NT2/D1 (cell line): ENCODE results near the gene NFKBIE.

Experiments used
- DNase-seq: peaks from one replicate; pipeline ENCODE4 v3.0.0-alpha.2; 2011; ENCODE audit warnings: low read depth, low spot score
- H3K27me3 ChIP-seq: 2 replicates; pipeline ENCODE4 v1.6.0; 2011; ENCODE audit warnings: mild to moderate bottlenecking; ENCODE audit not compliant: insufficient read length, insufficient read depth
- H3K36me3 ChIP-seq: 2 replicates; pipeline ENCODE4 v1.6.1; 2011; ENCODE audit warnings: mild to moderate bottlenecking, low read length, mixed read lengths; ENCODE audit not compliant: insufficient read depth, insufficient read length
- H3K4me1 ChIP-seq: 2 replicates; pipeline ENCODE4 v1.5.1; 2011; ENCODE audit not compliant: insufficient read depth, insufficient read length
- H3K4me3 ChIP-seq: 2 replicates; pipeline ENCODE4 v1.5.1; 2011; ENCODE audit warnings: low read depth; ENCODE audit not compliant: insufficient read length
- H3K9ac ChIP-seq: 2 replicates; pipeline ENCODE4 v1.6.0; 2011; ENCODE audit warnings: low read depth; ENCODE audit not compliant: insufficient read length
- H3K9me3 ChIP-seq: 2 replicates; pipeline ENCODE4 v1.5.1; 2011; ENCODE audit warnings: mild to moderate bottlenecking, low read length; ENCODE audit not compliant: insufficient read depth
- SUZ12 ChIP-seq: IDR thresholded peaks from 2 replicates; pipeline ENCODE4 v1.6.1; 2011; ENCODE audit not compliant: insufficient read length, insufficient read depth; ENCODE audit errors: extremely low read depth
- YY1 ChIP-seq: IDR thresholded peaks from 2 replicates; pipeline ENCODE4 v1.6.1; 2011; ENCODE audit not compliant: insufficient read length, insufficient read depth
- ZNF274 ChIP-seq: IDR thresholded peaks from 2 replicates; pipeline ENCODE4 v1.6.1; 2011; ENCODE audit warnings: mild to moderate bottlenecking, low read depth, low read length

Gene NFKBIE

GRCh38 chr6:44222486-44223318 lies 42.6 kb downstream of the NFKBIE start:
- H3K9me3 ChIP-seq: no peaks in the 10 kb centered on the region
- peaks cover 26% of the 10 kb centered on the region for H3K4me1 ChIP-seq
- no peak for DNase-seq
- no peak for TF ChIP-seq YY1
- no peak for TF ChIP-seq SUZ12
- TF ChIP-seq ZNF274: no peak
- H3K4me3 ChIP-seq: peak overlapping the region; percentile 39
- H3K27me3 ChIP-seq: peaks cover 7% of the 10 kb centered on the region
- peaks cover 4% of the 10 kb centered on the region for H3K36me3 ChIP-seq
- H3K9ac ChIP-seq: peak overlapping the region; percentile 74

GRCh38 chr6:44221961-44222335 lies 43.4 kb downstream of the NFKBIE start:
- Histone ChIP-seq H3K4me3 (no peak overlapping the region), H3K4me1 (peaks cover 25% of the 10 kb centered on the region), H3K36me3 (peaks cover 4% of the 10 kb centered on the region), H3K9me3 (no peaks in the 10 kb centered on the region), H3K9ac (peak overlapping the region; percentile 50), H3K27me3 (peaks cover 7% of the 10 kb centered on the region)
- DNase-seq: no peak
- TF ChIP-seq ZNF274: no peak
- TF ChIP-seq SUZ12: no peak
- TF ChIP-seq YY1: no peak

DNA sequence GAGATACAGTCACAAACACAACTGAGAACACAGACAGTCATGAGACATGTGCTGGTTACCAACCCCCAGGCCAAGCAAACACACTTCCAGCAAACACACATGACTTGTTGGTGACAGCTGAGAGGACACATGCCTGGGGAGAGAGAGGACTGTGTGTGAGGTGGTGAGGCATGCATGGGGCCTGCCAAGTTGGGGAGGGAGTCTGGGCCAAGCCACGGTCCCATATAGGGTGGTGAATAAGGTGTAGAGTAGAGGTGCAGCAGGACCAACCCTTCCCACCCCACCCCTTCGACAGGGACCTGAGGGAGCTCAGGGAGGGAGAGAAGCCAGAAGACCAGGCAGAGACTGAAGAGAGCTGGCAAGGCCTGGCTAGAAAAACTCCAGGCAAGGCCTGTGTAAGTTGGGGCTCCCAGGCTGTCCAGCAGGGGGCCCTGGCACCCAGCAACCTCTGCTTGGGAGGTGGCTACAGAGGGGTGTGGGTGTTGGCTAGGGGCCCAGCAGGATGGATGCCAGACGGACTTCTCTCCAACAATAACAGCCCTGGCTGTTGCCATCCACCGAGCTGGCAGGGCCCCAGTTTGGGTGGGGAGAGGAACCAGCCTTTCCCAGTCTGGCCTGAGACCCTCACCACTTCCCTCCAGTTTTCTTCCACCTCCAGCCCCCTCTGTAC lies 43.9 kb downstream of the NFKBIE start:
- Histone ChIP-seq H3K36me3 (peaks cover 4% of the 10 kb centered on the region), H3K4me1 (peaks cover 22% of the 10 kb centered on the region), H3K4me3 (no peak overlapping the region), H3K27me3 (peaks cover 7% of the 10 kb centered on the region), H3K9ac (peak overlapping the region; percentile 50), H3K9me3 (no peaks in the 10 kb centered on the region)
- no peak for TF ChIP-seq SUZ12
- no peak for TF ChIP-seq ZNF274
- no peak for TF ChIP-seq YY1
- no peak for DNase-seq

DNA sequence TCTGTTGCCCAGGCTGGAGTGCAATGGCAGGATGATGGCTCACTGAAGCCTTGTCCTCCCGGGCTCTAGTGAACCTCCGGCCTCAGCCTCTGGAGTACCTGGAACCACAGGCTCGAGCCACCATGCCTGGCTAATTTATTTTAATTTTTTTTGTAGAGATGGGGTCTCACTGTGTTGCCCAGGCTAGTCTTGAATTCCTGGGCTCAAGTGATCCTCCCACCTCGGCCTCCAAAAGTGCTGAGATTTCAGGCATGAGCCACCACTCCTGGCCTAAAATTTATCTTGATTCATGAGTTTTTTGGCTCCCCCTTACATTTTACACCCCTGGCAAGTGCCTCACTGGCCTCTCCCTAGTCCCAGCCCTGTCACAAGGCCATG lies 44.4 kb downstream of the NFKBIE start:
- Histone ChIP-seq H3K36me3 (peaks cover 2% of the 10 kb centered on the region), H3K4me3 (no peak overlapping the region), H3K27me3 (peaks cover 7% of the 10 kb centered on the region), H3K4me1 (peaks cover 20% of the 10 kb centered on the region), H3K9ac (no peak overlapping the region), H3K9me3 (no peaks in the 10 kb centered on the region)
- DNase-seq: no peak
- TF ChIP-seq ZNF274: no peak
- no peak for TF ChIP-seq YY1
- TF ChIP-seq SUZ12: no peak

GRCh38 chr6:44219815-44220784 lies 45.3 kb downstream of the NFKBIE start:
- no peak for DNase-seq
- H3K4me1 ChIP-seq: peaks cover 16% of the 10 kb centered on the region
- TF ChIP-seq YY1 (no peak), SUZ12 (no peak), ZNF274 (no peak)
- H3K36me3 ChIP-seq: no peaks in the 10 kb centered on the region
- no peaks in the 10 kb centered on the region for H3K9me3 ChIP-seq
- H3K9ac ChIP-seq: peak overlapping the region; percentile 61
- H3K4me3 ChIP-seq: peak overlapping the region; percentile 26
- H3K27me3 ChIP-seq: peaks cover 7% of the 10 kb centered on the region

DNA sequence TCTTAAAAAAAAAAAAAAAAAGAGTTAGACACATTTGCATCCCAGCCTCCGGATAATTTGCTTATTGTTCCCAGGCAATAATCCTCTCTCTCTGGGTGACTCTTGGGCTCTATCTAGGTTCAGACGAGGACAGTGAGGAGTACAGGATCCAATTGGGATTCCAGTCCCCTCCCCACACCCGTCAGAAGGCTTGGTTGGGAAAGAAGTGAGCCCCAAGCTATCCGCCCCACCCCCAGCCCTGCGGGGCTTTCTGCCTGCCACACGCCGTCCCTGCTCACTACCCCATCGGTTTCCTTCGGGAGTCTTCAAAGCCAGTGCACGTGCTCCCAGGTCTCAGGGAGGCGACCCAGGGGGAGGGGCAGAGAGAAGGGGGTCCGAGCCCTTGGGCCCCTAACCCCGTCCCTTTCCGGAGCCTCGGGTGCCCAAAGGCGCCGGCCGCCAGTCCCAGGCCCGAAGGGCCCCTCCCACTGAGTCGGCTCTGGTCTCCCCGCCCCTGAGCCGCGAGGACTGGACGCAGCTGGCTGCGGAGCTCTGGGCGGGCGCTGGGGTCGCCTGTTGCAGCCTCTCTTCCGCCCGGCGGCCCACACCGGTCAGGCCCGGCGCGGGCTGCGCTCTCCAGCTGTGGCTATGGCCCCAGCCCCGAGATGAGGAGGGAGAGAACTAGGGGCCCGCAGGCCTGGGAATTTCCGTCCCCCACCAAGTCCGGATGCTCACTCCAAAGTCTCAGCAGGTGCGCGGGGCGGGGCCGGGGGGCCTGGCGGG lies 46.1 kb downstream of the NFKBIE start:
- Histone ChIP-seq H3K9me3 (no peaks in the 10 kb centered on the region), H3K9ac (peak overlapping the region; percentile 85), H3K4me3 (peak overlapping the region; percentile 46), H3K36me3 (no peaks in the 10 kb centered on the region), H3K27me3 (peaks cover 7% of the 10 kb centered on the region), H3K4me1 (peaks cover 14% of the 10 kb centered on the region)
- DNase-seq: peak; percentile 77
- TF ChIP-seq SUZ12 (no peak), YY1 (no peak), ZNF274 (no peak)
